ENCODE measurements around the gene F10.

The F10 gene

GRCh38 chr13:113129921-113130750 lies 7.5 kb downstream of the F10 start:
- DNase-seq (ENCODE audit: low read depth in 1 of 2, low spot score in 1 of 2) = no peak

- no peak for DNase-seq (ENCODE audit: low read depth in 1 of 2, low spot score in 1 of 2)
Observed at GRCh38 chr13:113135281-113135760, 12.7 kb downstream of the F10 start.

- no peak for DNase-seq (ENCODE audit: low read depth in 1 of 2, low spot score in 1 of 2)
Observed at GRCh38 chr13:113137691-113138298, 15.2 kb downstream of the F10 start.

GRCh38 chr13:113138792-113139551 lies 16.4 kb downstream of the F10 start:
- no peak for DNase-seq (ENCODE audit: low read depth in 1 of 2, low spot score in 1 of 2)

GRCh38 chr13:113139577-113139976 lies 17.0 kb downstream of the F10 start:
- no peak for DNase-seq (ENCODE audit: low read depth in 1 of 2, low spot score in 1 of 2)

- no peak for DNase-seq (ENCODE audit: low read depth in 1 of 2, low spot score in 1 of 2)
Observed at GRCh38 chr13:113140677-113141600, 18.3 kb downstream of the F10 start.

GRCh38 chr13:113141601-113141970 lies 19.0 kb downstream of the F10 start:
- DNase-seq (ENCODE audit: low read depth in 1 of 2, low spot score in 1 of 2) = no peak

- no peak for DNase-seq (ENCODE audit: low read depth in 1 of 2, low spot score in 1 of 2)
Observed at GRCh38 chr13:113142876-113143275, 20.3 kb downstream of the F10 start.

GRCh38 chr13:113143466-113144254 lies 21.1 kb downstream of the F10 start:
- DNase-seq (ENCODE audit: low read depth in 1 of 2, low spot score in 1 of 2) = no peak

- no peak for DNase-seq (ENCODE audit: low read depth in 1 of 2, low spot score in 1 of 2)
Observed at GRCh38 chr13:113144255-113144629, 21.6 kb downstream of the F10 start.

GRCh38 chr13:113145496-113145895 lies 22.9 kb downstream of the F10 start:
- no peak for DNase-seq (ENCODE audit: low read depth in 1 of 2, low spot score in 1 of 2)

- DNase-seq (ENCODE audit: low read depth in 1 of 2, low spot score in 1 of 2) = no peak
Observed at GRCh38 chr13:113145911-113146598, 23.5 kb downstream of the F10 start.

- DNase-seq (ENCODE audit: low read depth in 1 of 2, low spot score in 1 of 2) = no peak
Observed at GRCh38 chr13:113146750-113147149, 24.2 kb downstream of the F10 start.

GRCh38 chr13:113147206-113147605 lies 24.6 kb downstream of the F10 start:
- DNase-seq (ENCODE audit: low read depth in 1 of 2, low spot score in 1 of 2) = no peak

- no peak for DNase-seq (ENCODE audit: low read depth in 1 of 2, low spot score in 1 of 2)
Observed at GRCh38 chr13:113148407-113148806, 25.8 kb downstream of the F10 start.

GRCh38 chr13:113148940-113149503 lies 26.4 kb downstream of the F10 start:
- DNase-seq (ENCODE audit: low read depth in 1 of 2, low spot score in 1 of 2) = no peak

- DNase-seq (ENCODE audit: low read depth in 1 of 2, low spot score in 1 of 2) = no peak
Observed at GRCh38 chr13:113149711-113150549, 27.3 kb downstream of the F10 start.

All from activated CD4-positive, alpha-beta T cell treated with anti-CD3 and anti-CD28 coated beads, Interleukin-2, amount 50 U/mL, for 24 hours (primary cell).